A673 (cell line): ENCODE results near the gene INAVA. TPM values are rescaled to one million over a fixed set of nuclear protein-coding genes. Genes with fewer than 3 reads are reported as not detected.

Source experiments
- BruUV-seq: library from RNA; stranded (reverse); fragments of 400-500 nt; replicated peaks from 2 replicates; lab custom pipeline; 2021; lab: Mats Ljungman, UMichigan
- CTCF ChIA-PET: fragments of 300-600 bp; sonication (Branson Sonifier 250); formaldehyde crosslinking; loops from one replicate; lab custom pipeline; 2022; ENCODE audit warnings: antibody characterized with exemption; lab: Charles Lee
- POLR2A ChIA-PET: fragments of 300-600 bp; sonication (Branson Sonifier 250); formaldehyde crosslinking; loops from one replicate; lab custom pipeline; 2022; ENCODE audit warnings: antibody characterized with exemption; ENCODE audit not compliant: low non-redundant PET; lab: Charles Lee
- DNase-seq: peaks from one replicate; pipeline ENCODE4 v3.0.0-alpha.2; 2015; ENCODE audit warnings: low spot score
- H3K27ac ChIP-seq: fragments of 200-600 bp; sonication (generic); 2 replicates; pipeline ENCODE4 v1.5.1; 2016; ENCODE audit warnings: mixed run types, low read depth, mild to moderate bottlenecking, mixed read lengths, antibody characterized with exemption, low read length; ENCODE audit not compliant: poor library complexity, severe bottlenecking
- H3K27me3 ChIP-seq: fragments of 200-600 bp; sonication (generic); replicated peaks from 2 replicates; pipeline ENCODE4 v1.6.1; 2017; ENCODE audit warnings: mixed run types, low read depth, mild to moderate bottlenecking, mixed read lengths, antibody characterized with exemption, low read length; ENCODE audit not compliant: insufficient read depth, poor library complexity
- H3K36me3 ChIP-seq: fragments of 200-600 bp; sonication (generic); 2 replicates; pipeline ENCODE4 v1.6.1; 2016; ENCODE audit warnings: mixed run types, mild to moderate bottlenecking, mixed read lengths, antibody characterized with exemption, low read length; ENCODE audit not compliant: insufficient read depth, poor library complexity, severe bottlenecking
- H3K4me1 ChIP-seq: fragments of 200-600 bp; sonication (generic); 2 replicates; pipeline ENCODE4 v1.6.1; 2017; ENCODE audit warnings: mixed run types, mild to moderate bottlenecking, mixed read lengths, antibody characterized with exemption, low read length; ENCODE audit not compliant: insufficient read depth, poor library complexity, severe bottlenecking
- H3K4me3 ChIP-seq: fragments of 200-600 bp; sonication (generic); 2 replicates; pipeline ENCODE4 v1.5.1; 2016; ENCODE audit warnings: low read depth, mixed run types, mild to moderate bottlenecking, mixed read lengths, low read length; ENCODE audit not compliant: poor library complexity, severe bottlenecking
- H3K9me3 ChIP-seq: fragments of 200-600 bp; sonication (generic); 2 replicates; pipeline ENCODE4 v1.6.1; 2016; ENCODE audit warnings: mixed run types, low read depth, mild to moderate bottlenecking, mixed read lengths, antibody characterized with exemption, low read length; ENCODE audit not compliant: poor library complexity, severe bottlenecking
- CTCF ChIP-seq: fragments of 300-800, 200-600 bp; sonication (generic); conservative IDR thresholded peaks from 2 replicates; pipeline ENCODE4 v1.5.1; 2017; ENCODE audit warnings: low read depth, mild to moderate bottlenecking, antibody characterized with exemption, low read length, moderate library complexity, mixed read lengths
- EZH2 ChIP-seq: fragments of 200-600 bp; sonication (generic); IDR thresholded peaks from 2 replicates; pipeline ENCODE4 v1.6.1; 2017; ENCODE audit warnings: borderline replicate concordance, low read depth, mild to moderate bottlenecking, mixed read lengths, antibody characterized with exemption, low read length; ENCODE audit not compliant: poor library complexity, severe bottlenecking
- intact Hi-C: fragments of 100-400 bp; cut with micrococcal nuclease; formaldehyde crosslinking; loops from one replicate; pipeline ENCODE4 v1.10.0; 2022; ENCODE audit not compliant: unreplicated experiment
- total RNA-seq: library from RNA; stranded (reverse); gene quantifications from 2 replicates; pipeline ENCODE4 v1.2.3, GENCODE V29; 2021

INAVA gene
- total RNA-seq, 1 experiment from 2014 or later = 0.45 TPM

- no peak for DNase-seq
- intact Hi-C loops = no loop called here
- no peaks in the 10 kb centered on the region for H3K27me3 ChIP-seq
- H3K36me3 ChIP-seq = peaks cover 46% of the 10 kb centered on the region
- H3K4me1 ChIP-seq = no peaks in the 10 kb centered on the region
- H3K27ac ChIP-seq = no peak overlapping the region
- CTCF ChIA-PET = no interaction called here
- TSS peak; percentile 23 for BruUV-seq
- no peaks in the 10 kb centered on the region for H3K9me3 ChIP-seq
- POLR2A ChIA-PET = no interaction called here
- no peak overlapping the region for H3K4me3 ChIP-seq
- TF ChIP-seq EZH2 = no peak
- TF ChIP-seq CTCF = no peak
Observed at GRCh38 chr1:200849430-200849829, 45.3 kb upstream of the INAVA start.

GRCh38 chr1:200850554-200850953 is 44.1 kb upstream of the INAVA start:
- H3K27ac ChIP-seq = no peak overlapping the region
- H3K9me3 ChIP-seq = no peaks in the 10 kb centered on the region
- H3K4me3 ChIP-seq = no peak overlapping the region
- ChIA-PET POLR2A (no interaction called here), CTCF (no interaction called here)
- no peak for DNase-seq
- BruUV-seq = no TSS peak
- no peaks in the 10 kb centered on the region for H3K27me3 ChIP-seq
- H3K4me1 ChIP-seq = no peaks in the 10 kb centered on the region
- no peak for TF ChIP-seq CTCF
- no peak for TF ChIP-seq EZH2
- peaks cover 53% of the 10 kb centered on the region for H3K36me3 ChIP-seq
- intact Hi-C loops = no loop called here

GRCh38 chr1:200856716-200857357 is 37.9 kb upstream of the INAVA start:
- ChIA-PET POLR2A (no interaction called here), CTCF (no interaction called here)
- no peaks in the 10 kb centered on the region for H3K4me1 ChIP-seq
- TF ChIP-seq EZH2 (no peak), CTCF (no peak)
- intact Hi-C loops = no loop called here
- peaks cover 33% of the 10 kb centered on the region for H3K36me3 ChIP-seq
- H3K27me3 ChIP-seq = no peaks in the 10 kb centered on the region
- H3K9me3 ChIP-seq = no peaks in the 10 kb centered on the region
- no peak overlapping the region for H3K27ac ChIP-seq
- BruUV-seq = no TSS peak
- no peak for DNase-seq
- no peak overlapping the region for H3K4me3 ChIP-seq
